ENCODE results near the gene MSI2.
A peak's percentile ranks its signal among the peaks of the same experiment; 100 is the strongest.

Gene MSI2

DNA sequence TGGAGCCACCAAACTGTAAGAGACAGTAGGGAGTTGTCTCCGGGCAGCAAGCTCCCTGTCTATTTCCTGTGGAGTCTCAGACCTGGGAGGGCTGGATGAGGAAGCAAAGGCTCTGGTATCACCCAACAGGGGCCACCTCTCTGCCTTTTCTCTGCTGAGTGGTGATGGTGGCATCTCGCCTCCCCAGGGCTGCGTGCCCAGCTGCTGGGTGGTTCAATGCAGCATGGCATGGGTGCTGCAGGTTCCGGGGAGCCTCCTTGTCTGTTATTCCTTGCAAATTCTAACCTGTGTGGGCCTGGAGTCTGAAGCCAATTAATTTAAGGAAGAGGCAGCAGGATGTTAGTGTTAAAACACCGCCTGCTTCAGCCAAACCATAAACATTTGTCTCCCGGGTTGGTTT, 410.6 kb downstream of the MSI2 start:
- no peak for DNase-seq (ENCODE audit: low read depth)
- TF ChIP-seq, protein P1, sequence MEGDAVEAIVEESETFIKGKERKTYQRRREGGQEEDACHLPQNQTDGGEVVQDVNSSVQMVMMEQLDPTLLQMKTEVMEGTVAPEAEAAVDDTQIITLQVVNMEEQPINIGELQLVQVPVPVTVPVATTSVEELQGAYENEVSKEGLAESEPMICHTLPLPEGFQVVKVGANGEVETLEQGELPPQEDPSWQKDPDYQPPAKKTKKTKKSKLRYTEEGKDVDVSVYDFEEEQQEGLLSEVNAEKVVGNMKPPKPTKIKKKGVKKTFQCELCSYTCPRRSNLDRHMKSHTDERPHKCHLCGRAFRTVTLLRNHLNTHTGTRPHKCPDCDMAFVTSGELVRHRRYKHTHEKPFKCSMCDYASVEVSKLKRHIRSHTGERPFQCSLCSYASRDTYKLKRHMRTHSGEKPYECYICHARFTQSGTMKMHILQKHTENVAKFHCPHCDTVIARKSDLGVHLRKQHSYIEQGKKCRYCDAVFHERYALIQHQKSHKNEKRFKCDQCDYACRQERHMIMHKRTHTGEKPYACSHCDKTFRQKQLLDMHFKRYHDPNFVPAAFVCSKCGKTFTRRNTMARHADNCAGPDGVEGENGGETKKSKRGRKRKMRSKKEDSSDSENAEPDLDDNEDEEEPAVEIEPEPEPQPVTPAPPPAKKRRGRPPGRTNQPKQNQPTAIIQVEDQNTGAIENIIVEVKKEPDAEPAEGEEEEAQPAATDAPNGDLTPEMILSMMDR (IDR thresholded peaks at IDR 0.05; ENCODE audit: insufficient read depth, low read depth, low read length, missing control alignments), result no peak
- no peak overlapping the region for H3K4me3 ChIP-seq (ENCODE audit: low read length)

DNA sequence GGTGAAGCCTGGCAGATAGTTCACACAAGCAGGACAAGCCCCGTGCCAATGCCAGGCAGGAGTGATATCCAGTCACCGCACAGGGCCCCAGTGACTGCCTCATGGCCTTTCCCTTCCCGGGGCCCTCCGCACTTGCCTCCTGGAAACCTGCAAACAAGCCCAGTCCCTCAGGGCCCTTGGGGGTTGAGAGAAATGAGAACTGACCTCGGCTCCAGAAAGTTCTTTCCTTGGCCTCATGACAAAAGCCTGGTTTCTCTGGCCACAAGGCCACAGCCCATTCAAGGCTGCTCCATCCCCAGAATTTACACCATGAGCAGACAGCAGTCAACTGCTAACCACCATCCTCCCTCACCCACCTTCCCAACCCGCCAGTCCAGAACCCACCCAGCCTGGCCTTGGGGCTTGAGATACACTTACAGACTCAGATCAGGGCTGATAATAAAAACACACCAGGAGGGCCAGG, 411.2 kb downstream of the MSI2 start:
- no peak for DNase-seq (ENCODE audit: low read depth)
- H3K4me3 ChIP-seq (ENCODE audit: low read length), result no peak overlapping the region
- TF ChIP-seq, protein P1 (IDR thresholded peaks at IDR 0.05; ENCODE audit: insufficient read depth, low read depth, low read length, missing control alignments), result no peak

DNA sequence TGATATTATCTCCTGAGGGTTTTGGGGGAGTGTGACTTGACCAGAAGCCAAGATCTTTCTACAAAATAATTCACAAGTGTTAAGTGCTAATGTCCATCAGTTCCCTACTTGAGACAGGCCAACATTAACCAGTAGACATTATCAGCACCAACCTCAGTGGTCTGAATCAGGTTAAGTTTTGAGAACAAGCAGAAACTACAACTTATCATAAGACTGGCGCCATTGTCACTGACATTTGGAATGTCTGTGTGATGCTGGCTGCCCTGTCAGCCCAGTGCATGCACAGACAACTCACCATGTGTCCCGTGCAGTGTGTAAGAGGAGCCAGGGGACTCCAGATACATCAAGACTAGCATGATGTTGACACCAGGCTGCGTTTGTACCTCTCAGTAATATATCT, 412.0 kb downstream of the MSI2 start:
- H3K4me3 ChIP-seq (ENCODE audit: low read length), result no peak overlapping the region
- no peak for DNase-seq (ENCODE audit: low read depth)
- TF ChIP-seq, protein P1 (IDR thresholded peaks at IDR 0.05; ENCODE audit: insufficient read depth, low read depth, low read length, missing control alignments), result no peak

DNA sequence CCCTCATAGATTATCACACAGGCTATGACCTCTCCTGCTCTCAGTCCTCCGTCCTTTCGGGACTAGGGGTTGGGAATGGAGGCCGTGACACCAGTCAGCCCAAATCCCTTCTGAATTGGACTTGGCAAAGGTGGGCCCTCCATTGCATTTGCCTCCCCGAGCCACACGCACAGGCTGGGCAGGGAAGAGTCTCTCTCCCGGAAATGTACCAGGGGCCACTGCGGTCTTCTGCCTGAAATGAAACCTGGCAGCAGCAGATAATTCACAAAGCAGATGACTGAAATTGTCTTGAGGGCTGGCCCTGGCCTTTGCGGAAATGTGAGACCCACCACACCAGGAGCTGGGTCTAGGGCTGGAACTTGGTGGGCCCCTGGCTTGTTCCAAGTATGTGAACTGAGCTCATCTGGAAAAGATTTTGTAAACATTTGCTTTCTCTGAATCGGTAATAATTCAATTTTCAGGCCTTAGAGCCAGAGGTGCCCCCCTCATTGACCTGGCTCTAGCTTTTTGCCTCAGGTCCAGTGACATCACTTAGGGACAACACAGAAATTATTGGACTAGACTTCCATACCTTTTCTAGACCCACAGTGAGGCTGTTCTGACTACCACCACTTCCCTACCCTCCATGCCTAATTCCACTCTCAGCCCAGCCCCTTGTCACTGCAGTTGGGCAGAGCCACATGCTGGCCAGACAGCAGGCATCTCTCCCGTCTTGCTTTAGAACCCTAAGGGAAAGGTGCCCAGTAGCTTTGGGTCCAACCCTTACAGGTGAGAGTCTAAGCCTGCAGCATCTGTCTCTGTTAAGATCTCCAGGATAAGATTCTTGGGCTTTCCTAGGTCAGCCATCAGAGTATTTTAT, 413.6 kb downstream of the MSI2 start:
- TF ChIP-seq, protein P1 (IDR thresholded peaks at IDR 0.05; ENCODE audit: insufficient read depth, low read depth, low read length, missing control alignments), result no peak
- no peak for DNase-seq (ENCODE audit: low read depth)

DNA sequence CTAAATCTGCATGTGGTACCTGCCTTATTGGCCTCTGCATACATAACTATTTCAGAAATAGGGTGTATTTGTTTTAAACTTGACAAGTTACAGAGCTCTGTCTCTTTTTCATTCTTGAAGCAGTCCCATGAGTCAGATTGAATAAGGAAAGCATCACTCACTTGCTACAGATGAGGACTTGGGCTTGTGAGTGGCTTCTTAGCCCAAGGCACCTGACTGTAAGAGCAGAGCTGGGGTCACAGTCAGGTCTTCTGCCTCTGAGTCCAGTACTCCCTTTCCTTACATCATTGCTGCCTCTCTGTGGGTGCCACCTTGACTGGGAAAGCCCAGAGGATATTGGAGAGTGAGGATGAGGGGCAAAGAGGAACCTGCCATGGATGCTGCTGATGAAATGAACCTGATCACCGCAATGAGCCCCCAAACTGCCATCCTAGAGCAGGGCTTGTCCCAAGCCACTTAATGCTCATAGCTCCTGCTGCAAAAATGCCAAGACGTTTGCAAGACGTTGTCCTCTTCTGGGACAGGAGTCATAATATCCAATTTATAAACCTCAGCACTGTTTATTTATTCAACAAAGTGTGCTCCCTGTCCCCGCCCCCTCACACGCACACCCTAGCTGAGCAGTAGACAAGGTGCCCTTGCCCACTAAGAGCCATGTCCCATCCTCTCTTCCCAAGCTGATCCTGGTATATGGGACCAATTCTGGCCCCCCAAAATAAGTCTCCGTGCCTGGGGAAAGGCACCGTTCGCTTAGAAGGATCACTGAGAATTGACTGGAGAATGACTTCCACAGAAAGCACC, 414.6 kb downstream of the MSI2 start:
- peak; percentile 20 for DNase-seq (ENCODE audit: low read depth)

More for the DNA sequence above, 413.6 kb downstream of the MSI2 start:
- no peak overlapping the region for H3K4me3 ChIP-seq (ENCODE audit: low read length)

More for the DNA sequence above, 414.6 kb downstream of the MSI2 start:
- no peak overlapping the region for H3K4me3 ChIP-seq (ENCODE audit: low read length)
- TF ChIP-seq, protein P1 (IDR thresholded peaks at IDR 0.05; ENCODE audit: insufficient read depth, low read depth, low read length, missing control alignments), result no peak

Data from epithelial cell of esophagus (primary cell).